Keratinocyte (primary cell): ENCODE measurements around the gene TESK1. TPM values are rescaled to one million over a fixed set of nuclear protein-coding genes. Genes with fewer than 3 reads are reported as not detected.

Source experiments
- DNase-seq: peaks from one replicate; pipeline ENCODE4 v3.0.0-alpha.2; 2011; ENCODE audit warnings: low read depth, missing footprints, low spot score
- FAIRE-seq: peaks from 2 replicates; lab custom pipeline; 2011; peaks lifted over from hg19 to GRCh38; lab: Jason Lieb, UNC
- H2AFZ ChIP-seq: 2 replicates; pipeline ENCODE4 v1.6.0; 2012; ENCODE audit warnings: low read length, control low read depth, inconsistent platforms; ENCODE audit not compliant: control insufficient read depth
- H3K27ac ChIP-seq: 2 replicates; pipeline ENCODE4 v1.5.1; 2011; ENCODE audit warnings: low read length; ENCODE audit not compliant: control insufficient read depth, insufficient read depth
- H3K27me3 ChIP-seq: 3 replicates; pipeline ENCODE4 v1.6.0; 2011; ENCODE audit warnings: low read length; ENCODE audit not compliant: control insufficient read depth, insufficient read depth; ENCODE audit errors: extremely low read depth
- H3K36me3 ChIP-seq, 2 experiments: 2 replicates in 1 of 2; 3 replicates in 1 of 2; pipeline ENCODE4 v1.5.1; 2011; ENCODE audit warnings: low read length in 2 of 2, mild to moderate bottlenecking in 1 of 2; ENCODE audit not compliant: control insufficient read depth in 2 of 2, insufficient read depth in 2 of 2; ENCODE audit errors: extremely low read depth in 1 of 2
- H3K4me1 ChIP-seq: 3 replicates; pipeline ENCODE4 v1.5.1; 2011; ENCODE audit warnings: low read length; ENCODE audit not compliant: control insufficient read depth, insufficient read depth; ENCODE audit errors: extremely low read depth
- H3K4me2 ChIP-seq: 3 replicates; pipeline ENCODE4 v1.6.0; 2011; ENCODE audit warnings: low read depth, low read length; ENCODE audit not compliant: control insufficient read depth, insufficient read depth; ENCODE audit errors: extremely low read depth
- H3K4me3 ChIP-seq, 3 experiments: fragments of 200-600 bp in 1 of 3; sonication (generic) in 1 of 3; 2 replicates in 2 of 3; 3 replicates in 1 of 3; pipeline ENCODE4 v1.5.1; 2011 to 2016; ENCODE audit warnings: low read length in 3 of 3, mild to moderate bottlenecking in 3 of 3, control low read depth in 2 of 3, inconsistent platforms in 1 of 3, low read depth in 1 of 3, mixed read lengths in 1 of 3, mixed run types in 1 of 3, moderate library complexity in 1 of 3; ENCODE audit not compliant: control insufficient read depth in 2 of 3, insufficient read depth in 2 of 3; ENCODE audit errors: extremely low read depth in 1 of 3
- H3K79me2 ChIP-seq: 2 replicates; pipeline ENCODE4 v1.6.0; 2012; ENCODE audit warnings: low read length; ENCODE audit not compliant: control insufficient read depth, insufficient read depth
- H3K9ac ChIP-seq: 3 replicates; pipeline ENCODE4 v1.6.0; 2011; ENCODE audit warnings: low read length; ENCODE audit not compliant: control insufficient read depth, insufficient read depth; ENCODE audit errors: extremely low read depth
- H3K9me1 ChIP-seq: 3 replicates; pipeline ENCODE4 v1.6.0; 2011; ENCODE audit warnings: low read length; ENCODE audit not compliant: control insufficient read depth, insufficient read depth; ENCODE audit errors: extremely low read depth
- H3K9me3 ChIP-seq: 2 replicates; pipeline ENCODE4 v1.5.1; 2012; ENCODE audit warnings: low read depth, low read length; ENCODE audit not compliant: control insufficient read depth
- H4K20me1 ChIP-seq: 3 replicates; pipeline ENCODE4 v1.6.0; 2011; ENCODE audit warnings: low read length; ENCODE audit not compliant: control insufficient read depth, insufficient read depth; ENCODE audit errors: extremely low read depth
- EZH2 ChIP-seq: IDR thresholded peaks from one replicate; pipeline ENCODE4 v1.6.1; 2012; ENCODE audit warnings: inconsistent platforms, mild to moderate bottlenecking, low read length, moderate library complexity
- dilution Hi-C: fragments of 300-500 bp; cut with MboI; formaldehyde crosslinking; loops from one replicate; pipeline ENCODE4 v1.7.0; 2020; ENCODE audit warnings: low sequenced_read_pairs; ENCODE audit not compliant: extremely low pct_ligation_motif_present
- polyA plus RNA-seq, 5 experiments: library from polyadenylated mRNA; depleted of rRNA in 3 of 5; stranded (reverse) in 3 of 5; stranded (forward) in 1 of 5; unstranded in 1 of 5; fragments of >200 nt; gene quantifications; 1 replicate in 1 of 5; 2 replicates in 3 of 5; 3 replicates in 1 of 5; pipeline versions ENCODE4 v1.2.1 to v1.2.3, GENCODE V29; 2011 to 2012; ENCODE audit warnings: missing spikeins in 2 of 5, low read depth in 1 of 5, low replicate concordance in 1 of 5
- TF ChIP-seq, protein P1 (sequence below), 3 experiments: IDR thresholded peaks in 1 of 3; conservative IDR thresholded peaks in 1 of 3; optimal IDR thresholded peaks in 1 of 3; 2 replicates in 2 of 3; 3 replicates in 1 of 3; pipeline versions ENCODE3 to v1.5.1; 2011; ENCODE audit warnings: low read length in 3 of 3, mild to moderate bottlenecking in 3 of 3, moderate library complexity in 2 of 3, control low read depth in 1 of 3, inconsistent platforms in 1 of 3; ENCODE audit not compliant: insufficient read depth in 2 of 3; ENCODE audit errors: extremely low read depth in 1 of 3

Gene TESK1
- polyA plus RNA-seq, 1 donor (not counting 4 experiments of a cell fraction or from before 2014, with no cell fraction given): 11.2 TPM

DNA sequence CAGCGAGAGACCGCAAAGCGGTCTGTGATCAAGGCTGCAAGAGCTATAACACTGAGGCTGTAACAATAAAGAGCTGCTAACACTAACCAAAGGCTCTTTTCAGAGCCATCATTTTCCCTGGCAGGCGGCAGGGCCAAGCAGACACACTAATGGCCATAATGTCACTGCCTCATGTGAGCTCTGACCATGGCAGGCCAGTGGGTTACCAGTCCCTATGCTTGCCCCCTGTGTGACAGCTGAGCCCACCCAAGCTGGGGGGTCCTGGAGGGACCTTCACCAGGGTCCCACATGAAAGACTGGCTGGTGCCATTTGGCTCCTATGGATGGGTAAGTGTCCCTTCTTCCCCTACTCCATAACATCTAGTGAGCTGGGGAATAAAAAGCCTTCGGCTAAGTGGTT lies 29.6 kb upstream of the TESK1 start:
- no peak overlapping the region for H3K9ac ChIP-seq
- H3K4me1 ChIP-seq: no peaks in the 10 kb centered on the region
- FAIRE-seq (no peak), DNase-seq (no peak)
- H3K9me3 ChIP-seq: peaks cover 2% of the 10 kb centered on the region
- H2AFZ ChIP-seq: no peak overlapping the region
- dilution Hi-C loops: no loop called here
- H4K20me1 ChIP-seq: no peaks in the 10 kb centered on the region
- no peak overlapping the region for H3K27ac ChIP-seq
- no peaks in the 10 kb centered on the region for H3K79me2 ChIP-seq
- H3K9me1 ChIP-seq: no peaks in the 10 kb centered on the region
- no peak overlapping the region for H3K4me3 ChIP-seq
- H3K27me3 ChIP-seq: no peaks in the 10 kb centered on the region
- no peaks in the 10 kb centered on the region for H3K36me3 ChIP-seq
- H3K4me2 ChIP-seq: no peak overlapping the region
- TF ChIP-seq, protein P1, sequence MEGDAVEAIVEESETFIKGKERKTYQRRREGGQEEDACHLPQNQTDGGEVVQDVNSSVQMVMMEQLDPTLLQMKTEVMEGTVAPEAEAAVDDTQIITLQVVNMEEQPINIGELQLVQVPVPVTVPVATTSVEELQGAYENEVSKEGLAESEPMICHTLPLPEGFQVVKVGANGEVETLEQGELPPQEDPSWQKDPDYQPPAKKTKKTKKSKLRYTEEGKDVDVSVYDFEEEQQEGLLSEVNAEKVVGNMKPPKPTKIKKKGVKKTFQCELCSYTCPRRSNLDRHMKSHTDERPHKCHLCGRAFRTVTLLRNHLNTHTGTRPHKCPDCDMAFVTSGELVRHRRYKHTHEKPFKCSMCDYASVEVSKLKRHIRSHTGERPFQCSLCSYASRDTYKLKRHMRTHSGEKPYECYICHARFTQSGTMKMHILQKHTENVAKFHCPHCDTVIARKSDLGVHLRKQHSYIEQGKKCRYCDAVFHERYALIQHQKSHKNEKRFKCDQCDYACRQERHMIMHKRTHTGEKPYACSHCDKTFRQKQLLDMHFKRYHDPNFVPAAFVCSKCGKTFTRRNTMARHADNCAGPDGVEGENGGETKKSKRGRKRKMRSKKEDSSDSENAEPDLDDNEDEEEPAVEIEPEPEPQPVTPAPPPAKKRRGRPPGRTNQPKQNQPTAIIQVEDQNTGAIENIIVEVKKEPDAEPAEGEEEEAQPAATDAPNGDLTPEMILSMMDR (optimal IDR thresholded peaks at IDR 0.05 in 1 of 3, IDR thresholded peaks at IDR 0.05 in 1 of 3, conservative IDR thresholded peaks at IDR 0.05 in 1 of 3; ENCODE audit: extremely low read depth in 1 of 3, insufficient read depth in 2 of 3, low read length in 3 of 3): no peak
- no peak for TF ChIP-seq EZH2

DNA sequence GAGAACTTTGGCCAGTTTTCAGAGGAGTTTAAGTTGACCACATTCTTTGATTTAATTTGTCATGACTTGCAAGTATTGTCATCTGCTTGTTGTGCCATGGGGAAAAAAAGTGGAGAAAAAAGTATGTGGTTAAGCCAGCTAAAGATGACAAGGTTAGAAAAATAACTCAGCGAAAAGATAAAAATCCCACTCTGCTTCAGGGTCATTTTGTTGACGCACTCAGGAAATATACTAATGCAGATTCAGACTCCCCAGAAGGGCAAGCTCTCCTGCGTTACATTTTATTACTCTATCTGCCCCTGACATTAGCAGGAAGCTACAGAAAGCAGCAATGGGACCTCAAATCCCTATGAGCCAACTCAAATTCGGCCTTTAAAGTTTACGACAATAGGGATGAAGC lies 27.6 kb upstream of the TESK1 start:
- no peaks in the 10 kb centered on the region for H3K27me3 ChIP-seq
- no peak overlapping the region for H3K9ac ChIP-seq
- dilution Hi-C loops: no loop called here
- H3K27ac ChIP-seq: no peak overlapping the region
- H3K4me1 ChIP-seq: no peaks in the 10 kb centered on the region
- no peaks in the 10 kb centered on the region for H3K79me2 ChIP-seq
- H3K9me3 ChIP-seq: peaks cover 2% of the 10 kb centered on the region
- no peaks in the 10 kb centered on the region for H3K9me1 ChIP-seq
- DNase-seq (no peak), FAIRE-seq (no peak)
- H3K36me3 ChIP-seq: no peaks in the 10 kb centered on the region
- H3K4me2 ChIP-seq: no peak overlapping the region
- no peak overlapping the region for H2AFZ ChIP-seq
- no peak for TF ChIP-seq EZH2
- TF ChIP-seq, protein P1 (optimal IDR thresholded peaks at IDR 0.05 in 1 of 3, IDR thresholded peaks at IDR 0.05 in 1 of 3, conservative IDR thresholded peaks at IDR 0.05 in 1 of 3; ENCODE audit: extremely low read depth in 1 of 3, insufficient read depth in 2 of 3, low read length in 3 of 3): no peak
- no peak overlapping the region for H3K4me3 ChIP-seq
- no peaks in the 10 kb centered on the region for H4K20me1 ChIP-seq
